EL (cell line): Measurements from ENCODE around the gene NOP14.
A peak's percentile ranks its signal among the peaks of the same experiment; 100 is the strongest.
"Not testable (repeated sequence)": the region's sequence is repeated elsewhere in the genome, so short reads cannot be mapped to it uniquely, and the experiment has no call there.

Experiments
- DNase-seq: peaks from one replicate; pipeline ENCODE4 v3.0.0-alpha.2; 2016

NOP14 gene

GRCh38 chr4:2930135-2930757 lies 33.0 kb downstream of the NOP14 start:
- DNase-seq: no peak

- DNase-seq: no peak
Measured at GRCh38 chr4:2929469-2929868, 33.7 kb downstream of the NOP14 start.

- no peak for DNase-seq
Measured at GRCh38 chr4:2928242-2929176, 34.7 kb downstream of the NOP14 start.

- no peak for DNase-seq
Measured at GRCh38 chr4:2927696-2928075, 35.5 kb downstream of the NOP14 start.

GRCh38 chr4:2927016-2927695 lies 36.0 kb downstream of the NOP14 start:
- DNase-seq: no peak

- DNase-seq: no peak
Measured at GRCh38 chr4:2925931-2926860, 37.0 kb downstream of the NOP14 start.

GRCh38 chr4:2925496-2925895 lies 37.7 kb downstream of the NOP14 start:
- DNase-seq: no peak

GRCh38 chr4:2924765-2925301 lies 38.4 kb downstream of the NOP14 start:
- no peak for DNase-seq

GRCh38 chr4:2924286-2924685 lies 38.9 kb downstream of the NOP14 start:
- DNase-seq: no peak

- no peak for DNase-seq
Measured at GRCh38 chr4:2923668-2924173, 39.5 kb downstream of the NOP14 start.

- peak; percentile 34 for DNase-seq
Measured at GRCh38 chr4:2923141-2923551, 40.1 kb downstream of the NOP14 start.

- DNase-seq: peak; percentile 55
Measured at GRCh38 chr4:2922453-2923101, 40.6 kb downstream of the NOP14 start.

- not testable (repeated sequence) for DNase-seq
Measured at GRCh38 chr4:2918714-2919113, 44.5 kb downstream of the NOP14 start.

GRCh38 chr4:2918300-2918699 lies 44.9 kb downstream of the NOP14 start:
- DNase-seq: not testable (repeated sequence)

- not testable (repeated sequence) for DNase-seq
Measured at GRCh38 chr4:2916696-2917095, 46.5 kb downstream of the NOP14 start.

- no peak for DNase-seq
Measured at GRCh38 chr4:2915789-2916188, 47.4 kb downstream of the NOP14 start.

GRCh38 chr4:2914256-2915126 lies 48.7 kb downstream of the NOP14 start:
- no peak for DNase-seq

- DNase-seq: no peak
Measured at GRCh38 chr4:2913168-2913567, 50.0 kb downstream of the NOP14 start.

- no peak for DNase-seq
Measured at GRCh38 chr4:2911868-2912267, 51.3 kb downstream of the NOP14 start.

- no peak for DNase-seq
Measured at GRCh38 chr4:2910409-2910808, 52.8 kb downstream of the NOP14 start.
